Coronary artery (tissue), 2 donors: ENCODE results near the gene NKTR.
A peak's percentile ranks its signal among the peaks of the same experiment; 100 is the strongest.

Source experiments
- DNase-seq: peaks from one replicate; pipeline ENCODE4 v3.0.0-alpha.2; 2017; ENCODE audit warnings: low spot score
- H3K27ac ChIP-seq, 2 donors: fragments of 200-600 bp; sonication (generic); one replicate each; pipeline ENCODE4 v1.5.1; 2016 to 2019
- H3K4me3 ChIP-seq: fragments of 200-600 bp; sonication (generic); 2 replicates; pipeline ENCODE4 v1.5.1; 2016; ENCODE audit warnings: mild to moderate bottlenecking, moderate library complexity
- CTCF ChIP-seq: fragments of 200-600 bp; sonication (generic); IDR thresholded peaks from one replicate; pipeline ENCODE4 v1.5.1; 2019; ENCODE audit warnings: antibody characterized with exemption

The NKTR gene

GRCh38 chr3:42667096-42667522 lies 66.6 kb downstream of the NKTR start:
- DNase-seq, result peak; percentile 52
- H3K4me3 ChIP-seq, result no peak overlapping the region
- TF ChIP-seq CTCF, result no peak
- peak overlapping the region; percentile 78 to 81 for H3K27ac ChIP-seq

- H3K4me3 ChIP-seq, result no peak overlapping the region
- peak overlapping the region in 1 of 2 donors; percentile 81 for H3K27ac ChIP-seq
- no peak for DNase-seq
- no peak for TF ChIP-seq CTCF
Measured at GRCh38 chr3:42667523-42668412, 67.3 kb downstream of the NKTR start.

GRCh38 chr3:42668413-42668760 lies 67.9 kb downstream of the NKTR start:
- H3K27ac ChIP-seq, result no peak overlapping the region
- DNase-seq, result peak; percentile 68
- H3K4me3 ChIP-seq, result no peak overlapping the region
- TF ChIP-seq CTCF, result no peak

- Histone ChIP-seq H3K27ac (no peak overlapping the region), H3K4me3 (no peak overlapping the region)
- no peak for TF ChIP-seq CTCF
- DNase-seq, result peak; percentile 62
Measured at GRCh38 chr3:42668793-42669217, 68.3 kb downstream of the NKTR start.

GRCh38 chr3:42670051-42670576 lies 69.6 kb downstream of the NKTR start:
- Histone ChIP-seq H3K4me3 (no peak overlapping the region), H3K27ac (no peak overlapping the region)
- no peak for TF ChIP-seq CTCF
- DNase-seq, result peak; percentile 56

GRCh38 chr3:42670670-42671069 lies 70.2 kb downstream of the NKTR start:
- H3K4me3 ChIP-seq, result no peak overlapping the region
- DNase-seq, result peak; percentile 55

More at GRCh38 chr3:42670670-42671069, 70.2 kb downstream of the NKTR start:
- no peak overlapping the region for H3K27ac ChIP-seq
- TF ChIP-seq CTCF, result no peak
